ENCODE data around the gene PPP3R1.

DNA sequence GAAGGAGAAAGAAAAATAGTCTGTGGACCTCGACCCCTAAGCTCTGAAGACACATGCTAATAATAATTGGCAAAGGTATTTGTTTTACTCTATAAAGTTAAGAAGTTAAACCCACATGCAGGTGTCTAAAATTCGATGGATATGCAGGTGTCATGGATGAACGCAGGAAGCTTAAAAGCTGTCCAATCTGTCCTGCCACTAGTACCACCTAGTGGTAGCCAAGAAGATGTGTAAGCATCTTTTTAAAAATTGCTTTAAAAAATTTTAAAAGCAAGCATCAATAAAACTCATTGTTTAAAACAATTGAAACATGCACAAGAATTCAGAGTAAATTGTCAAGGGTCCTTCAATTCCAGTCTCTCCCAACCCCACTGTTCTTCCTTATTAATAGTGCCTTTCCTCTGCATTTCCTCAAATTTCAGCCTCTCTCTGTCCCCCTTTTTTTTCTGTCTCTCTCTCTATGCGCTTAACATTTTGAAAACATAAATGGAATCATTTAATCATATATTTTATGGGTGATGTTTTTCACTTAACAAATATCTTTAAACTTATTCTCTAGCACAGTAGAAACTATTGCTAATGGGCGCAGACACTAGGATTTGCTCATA, 30.6 kb upstream of the PPP3R1 start:
- TF ChIP-seq, protein P1, sequence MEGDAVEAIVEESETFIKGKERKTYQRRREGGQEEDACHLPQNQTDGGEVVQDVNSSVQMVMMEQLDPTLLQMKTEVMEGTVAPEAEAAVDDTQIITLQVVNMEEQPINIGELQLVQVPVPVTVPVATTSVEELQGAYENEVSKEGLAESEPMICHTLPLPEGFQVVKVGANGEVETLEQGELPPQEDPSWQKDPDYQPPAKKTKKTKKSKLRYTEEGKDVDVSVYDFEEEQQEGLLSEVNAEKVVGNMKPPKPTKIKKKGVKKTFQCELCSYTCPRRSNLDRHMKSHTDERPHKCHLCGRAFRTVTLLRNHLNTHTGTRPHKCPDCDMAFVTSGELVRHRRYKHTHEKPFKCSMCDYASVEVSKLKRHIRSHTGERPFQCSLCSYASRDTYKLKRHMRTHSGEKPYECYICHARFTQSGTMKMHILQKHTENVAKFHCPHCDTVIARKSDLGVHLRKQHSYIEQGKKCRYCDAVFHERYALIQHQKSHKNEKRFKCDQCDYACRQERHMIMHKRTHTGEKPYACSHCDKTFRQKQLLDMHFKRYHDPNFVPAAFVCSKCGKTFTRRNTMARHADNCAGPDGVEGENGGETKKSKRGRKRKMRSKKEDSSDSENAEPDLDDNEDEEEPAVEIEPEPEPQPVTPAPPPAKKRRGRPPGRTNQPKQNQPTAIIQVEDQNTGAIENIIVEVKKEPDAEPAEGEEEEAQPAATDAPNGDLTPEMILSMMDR (IDR thresholded peaks at IDR 0.05), result peak; percentile 67 to 75 (median 75)
- no peak for TF ChIP-seq POLR2AphosphoS5 (IDR thresholded peaks at IDR 0.05)
- no peak for TF ChIP-seq EP300 (IDR thresholded peaks at IDR 0.05; ENCODE audit: low read depth)
- no peak for TF ChIP-seq POLR2A (IDR thresholded peaks at IDR 0.05)
